ENCODE measurements around the gene RNF214.
A peak's percentile ranks its signal among the peaks of the same experiment; 100 is the strongest.

Gene RNF214

DNA sequence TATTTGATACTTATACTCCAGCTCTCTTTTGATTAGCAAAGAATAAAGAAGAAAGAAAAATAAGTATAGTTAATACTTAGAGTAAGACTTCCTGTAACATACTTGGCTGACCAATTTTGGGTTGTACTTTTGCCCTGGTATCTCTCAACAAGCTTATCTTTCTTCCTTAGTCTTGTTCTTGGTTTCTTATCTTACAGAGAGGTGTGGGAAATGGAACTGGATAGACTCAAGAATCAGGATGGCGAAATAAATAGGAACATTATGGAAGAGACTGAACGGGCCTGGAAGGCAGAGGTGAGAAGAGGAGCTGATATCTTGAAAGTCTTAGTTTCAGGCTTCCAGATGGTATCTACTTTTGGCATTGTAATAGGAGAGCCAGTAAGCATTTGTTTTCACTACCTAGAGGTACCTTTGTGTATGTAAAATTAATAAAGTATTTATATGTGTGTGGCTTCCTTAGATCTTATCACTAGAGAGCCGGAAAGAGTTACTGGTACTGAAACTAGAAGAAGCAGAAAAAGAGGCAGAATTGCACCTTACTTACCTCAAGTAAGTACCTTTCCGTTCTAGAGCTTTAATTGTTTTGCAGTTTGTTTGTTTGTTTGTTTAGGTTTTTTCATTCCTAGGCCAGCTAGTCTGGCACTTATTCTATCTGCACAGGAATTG, 47.4 kb downstream of the RNF214 start:
- TF ChIP-seq ZNF8 (CRISPR knock-in tag; IDR thresholded peaks at IDR 0.05): no peak
- TF ChIP-seq RARB (CRISPR knock-in tag; IDR thresholded peaks at IDR 0.05): no peak
- no peak for TF ChIP-seq GLIS3 (CRISPR knock-in tag; IDR thresholded peaks at IDR 0.05)
- TF ChIP-seq PPARA (CRISPR knock-in tag; IDR thresholded peaks at IDR 0.05; ENCODE audit: borderline replicate concordance): no peak
- TF ChIP-seq, protein P1, sequence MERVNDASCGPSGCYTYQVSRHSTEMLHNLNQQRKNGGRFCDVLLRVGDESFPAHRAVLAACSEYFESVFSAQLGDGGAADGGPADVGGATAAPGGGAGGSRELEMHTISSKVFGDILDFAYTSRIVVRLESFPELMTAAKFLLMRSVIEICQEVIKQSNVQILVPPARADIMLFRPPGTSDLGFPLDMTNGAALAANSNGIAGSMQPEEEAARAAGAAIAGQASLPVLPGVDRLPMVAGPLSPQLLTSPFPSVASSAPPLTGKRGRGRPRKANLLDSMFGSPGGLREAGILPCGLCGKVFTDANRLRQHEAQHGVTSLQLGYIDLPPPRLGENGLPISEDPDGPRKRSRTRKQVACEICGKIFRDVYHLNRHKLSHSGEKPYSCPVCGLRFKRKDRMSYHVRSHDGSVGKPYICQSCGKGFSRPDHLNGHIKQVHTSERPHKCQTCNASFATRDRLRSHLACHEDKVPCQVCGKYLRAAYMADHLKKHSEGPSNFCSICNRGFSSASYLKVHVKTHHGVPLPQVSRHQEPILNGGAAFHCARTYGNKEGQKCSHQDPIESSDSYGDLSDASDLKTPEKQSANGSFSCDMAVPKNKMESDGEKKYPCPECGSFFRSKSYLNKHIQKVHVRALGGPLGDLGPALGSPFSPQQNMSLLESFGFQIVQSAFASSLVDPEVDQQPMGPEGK (CRISPR knock-in tag; IDR thresholded peaks at IDR 0.05; ENCODE audit: borderline replicate concordance): no peak
- TF ChIP-seq, protein P2, sequence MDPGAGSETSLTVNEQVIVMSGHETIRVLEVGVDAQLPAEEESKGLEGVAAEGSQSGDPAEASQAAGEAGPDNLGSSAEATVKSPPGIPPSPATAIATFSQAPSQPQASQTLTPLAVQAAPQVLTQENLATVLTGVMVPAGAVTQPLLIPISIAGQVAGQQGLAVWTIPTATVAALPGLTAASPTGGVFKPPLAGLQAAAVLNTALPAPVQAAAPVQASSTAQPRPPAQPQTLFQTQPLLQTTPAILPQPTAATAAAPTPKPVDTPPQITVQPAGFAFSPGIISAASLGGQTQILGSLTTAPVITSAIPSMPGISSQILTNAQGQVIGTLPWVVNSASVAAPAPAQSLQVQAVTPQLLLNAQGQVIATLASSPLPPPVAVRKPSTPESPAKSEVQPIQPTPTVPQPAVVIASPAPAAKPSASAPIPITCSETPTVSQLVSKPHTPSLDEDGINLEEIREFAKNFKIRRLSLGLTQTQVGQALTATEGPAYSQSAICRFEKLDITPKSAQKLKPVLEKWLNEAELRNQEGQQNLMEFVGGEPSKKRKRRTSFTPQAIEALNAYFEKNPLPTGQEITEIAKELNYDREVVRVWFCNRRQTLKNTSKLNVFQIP (CRISPR knock-in tag; IDR thresholded peaks at IDR 0.05; ENCODE audit: borderline replicate concordance, low read depth): no peak
- no peak for ATAC-seq

DNA sequence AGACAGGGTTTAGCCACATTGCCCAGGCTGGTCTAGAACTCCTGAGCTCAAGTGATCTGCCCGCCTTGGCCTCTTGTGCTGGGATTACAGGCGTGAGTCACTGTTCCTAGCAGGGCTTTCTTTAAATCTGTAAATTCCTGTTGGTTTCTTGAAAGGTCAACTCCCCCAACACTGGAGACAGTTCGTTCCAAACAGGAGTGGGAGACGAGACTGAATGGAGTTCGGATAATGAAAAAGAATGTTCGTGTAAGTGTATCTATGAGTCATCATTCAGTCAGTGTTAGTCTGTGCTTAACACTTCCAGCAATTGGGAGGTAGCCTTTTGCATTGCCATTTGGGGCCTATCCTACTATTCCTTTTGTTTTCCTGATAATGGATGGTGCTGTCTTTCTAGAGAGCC, 48.7 kb downstream of the RNF214 start:
- peak; percentile 95 for ATAC-seq
- TF ChIP-seq, protein P2 (CRISPR knock-in tag; IDR thresholded peaks at IDR 0.05; ENCODE audit: borderline replicate concordance, low read depth): no peak
- peak; percentile 74; the same call in 1 of the 2 replicates for TF ChIP-seq TOX (CRISPR knock-in tag; IDR thresholded peaks at IDR 0.05; ENCODE audit: borderline replicate concordance)
- TF ChIP-seq, protein P3, sequence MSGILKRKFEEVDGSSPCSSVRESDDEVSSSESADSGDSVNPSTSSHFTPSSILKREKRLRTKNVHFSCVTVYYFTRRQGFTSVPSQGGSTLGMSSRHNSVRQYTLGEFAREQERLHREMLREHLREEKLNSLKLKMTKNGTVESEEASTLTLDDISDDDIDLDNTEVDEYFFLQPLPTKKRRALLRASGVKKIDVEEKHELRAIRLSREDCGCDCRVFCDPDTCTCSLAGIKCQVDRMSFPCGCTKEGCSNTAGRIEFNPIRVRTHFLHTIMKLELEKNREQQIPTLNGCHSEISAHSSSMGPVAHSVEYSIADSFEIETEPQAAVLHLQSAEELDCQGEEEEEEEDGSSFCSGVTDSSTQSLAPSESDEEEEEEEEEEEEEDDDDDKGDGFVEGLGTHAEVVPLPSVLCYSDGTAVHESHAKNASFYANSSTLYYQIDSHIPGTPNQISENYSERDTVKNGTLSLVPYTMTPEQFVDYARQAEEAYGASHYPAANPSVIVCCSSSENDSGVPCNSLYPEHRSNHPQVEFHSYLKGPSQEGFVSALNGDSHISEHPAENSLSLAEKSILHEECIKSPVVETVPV (CRISPR knock-in tag; IDR thresholded peaks at IDR 0.05): no peak
- no peak for TF ChIP-seq TCF4 (CRISPR knock-in tag; IDR thresholded peaks at IDR 0.05; ENCODE audit: borderline replicate concordance)
- TF ChIP-seq, protein P1 (CRISPR knock-in tag; IDR thresholded peaks at IDR 0.05; ENCODE audit: borderline replicate concordance): 0 out of 2 replicates have a peak, but pooled peaks have one; percentile 14
- TF ChIP-seq ESRRG (CRISPR knock-in tag; IDR thresholded peaks at IDR 0.05): no peak
- TF ChIP-seq, protein P4, sequence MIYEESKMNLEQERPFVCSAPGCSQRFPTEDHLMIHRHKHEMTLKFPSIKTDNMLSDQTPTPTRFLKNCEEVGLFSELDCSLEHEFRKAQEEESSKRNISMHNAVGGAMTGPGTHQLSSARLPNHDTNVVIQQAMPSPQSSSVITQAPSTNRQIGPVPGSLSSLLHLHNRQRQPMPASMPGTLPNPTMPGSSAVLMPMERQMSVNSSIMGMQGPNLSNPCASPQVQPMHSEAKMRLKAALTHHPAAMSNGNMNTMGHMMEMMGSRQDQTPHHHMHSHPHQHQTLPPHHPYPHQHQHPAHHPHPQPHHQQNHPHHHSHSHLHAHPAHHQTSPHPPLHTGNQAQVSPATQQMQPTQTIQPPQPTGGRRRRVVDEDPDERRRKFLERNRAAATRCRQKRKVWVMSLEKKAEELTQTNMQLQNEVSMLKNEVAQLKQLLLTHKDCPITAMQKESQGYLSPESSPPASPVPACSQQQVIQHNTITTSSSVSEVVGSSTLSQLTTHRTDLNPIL (CRISPR knock-in tag; IDR thresholded peaks at IDR 0.05; ENCODE audit: low read depth): no peak
- TF ChIP-seq ARNTL (CRISPR knock-in tag; IDR thresholded peaks at IDR 0.05; ENCODE audit: borderline replicate concordance, low read depth): no peak
- no peak for TF ChIP-seq ZNF8 (CRISPR knock-in tag; IDR thresholded peaks at IDR 0.05)
- no peak for TF ChIP-seq SNAI2 (CRISPR knock-in tag; IDR thresholded peaks at IDR 0.05)

DNA sequence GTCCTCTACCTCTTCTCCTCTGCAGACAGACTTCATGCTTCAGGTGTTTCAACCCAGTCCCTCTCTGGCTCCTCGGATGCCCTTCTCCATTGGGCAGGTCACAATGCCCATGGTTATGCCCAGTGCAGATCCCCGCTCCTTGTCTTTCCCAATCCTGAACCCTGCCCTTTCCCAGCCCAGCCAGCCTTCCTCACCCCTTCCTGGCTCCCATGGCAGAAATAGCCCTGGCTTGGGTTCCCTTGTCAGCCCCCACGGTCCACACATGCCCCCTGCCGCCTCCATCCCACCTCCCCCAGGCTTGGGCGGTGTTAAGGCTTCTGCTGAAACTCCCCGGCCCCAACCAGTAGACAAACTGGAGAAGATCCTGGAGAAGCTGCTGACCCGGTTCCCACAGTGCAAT, 49.4 kb downstream of the RNF214 start:
- TF ChIP-seq, protein P2 (CRISPR knock-in tag; IDR thresholded peaks at IDR 0.05; ENCODE audit: borderline replicate concordance, low read depth): no peak
- TF ChIP-seq ZNF565 (CRISPR knock-in tag; conservative IDR thresholded peaks at IDR 0.05; ENCODE audit: low read depth) (no peak), ZNF8 (CRISPR knock-in tag; IDR thresholded peaks at IDR 0.05) (no peak), GLIS3 (CRISPR knock-in tag; IDR thresholded peaks at IDR 0.05) (no peak), ZFP3 (CRISPR knock-in tag; IDR thresholded peaks at IDR 0.05) (no peak), TOX (CRISPR knock-in tag; IDR thresholded peaks at IDR 0.05; ENCODE audit: borderline replicate concordance) (no peak), TCF4 (CRISPR knock-in tag; IDR thresholded peaks at IDR 0.05; ENCODE audit: borderline replicate concordance) (no peak), RARB (CRISPR knock-in tag; IDR thresholded peaks at IDR 0.05) (no peak), ISL1 (CRISPR knock-in tag; IDR thresholded peaks at IDR 0.05) (no peak), OSR1 (CRISPR knock-in tag; IDR thresholded peaks at IDR 0.05) (no peak), BACH2 (CRISPR knock-in tag; IDR thresholded peaks at IDR 0.05; ENCODE audit: borderline replicate concordance) (no peak), CSDC2 (CRISPR knock-in tag; IDR thresholded peaks at IDR 0.05) (no peak)
- TF ChIP-seq, protein P4 (CRISPR knock-in tag; IDR thresholded peaks at IDR 0.05; ENCODE audit: low read depth): no peak
- TF ChIP-seq, protein P3 (CRISPR knock-in tag; IDR thresholded peaks at IDR 0.05): no peak
- ATAC-seq: peak; percentile 5

Measured in SK-N-SH treated with all-trans-retinoic acid at 6 μM for 48 hours (cell line).